Measurements from ENCODE around the gene HMCN2. TPM values are rescaled to one million over a fixed set of nuclear protein-coding genes. Genes with fewer than 3 reads are reported as not detected.

HMCN2 gene
- total and polyA plus RNA-seq, 2 of the 4 experiments (the other 2 are of a cell fraction), result 0.02 TPM; not detected in 1

DNA sequence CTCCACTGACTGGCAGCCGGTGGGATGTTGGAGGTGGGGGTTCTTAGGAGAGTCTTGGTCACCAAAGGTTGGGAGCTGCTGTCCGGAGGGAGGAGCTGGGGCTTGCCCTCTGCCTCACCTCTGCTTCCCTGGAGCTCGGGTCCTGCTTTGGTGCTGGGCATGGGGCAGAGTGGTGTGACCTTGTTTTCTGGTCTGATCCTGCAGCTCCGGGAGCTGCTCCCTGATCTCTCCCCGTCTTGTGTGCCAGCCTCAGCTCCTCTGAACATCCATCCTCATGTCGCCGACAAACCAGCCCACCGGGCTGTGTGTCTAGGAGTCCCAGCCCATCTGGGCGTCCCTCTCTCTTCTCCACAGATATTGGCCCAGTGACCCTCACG lies 18.7 kb downstream of the HMCN2 start:
- ATAC-seq (ENCODE audit: low read depth), result no peak
- Histone ChIP-seq H3K4me3 (ENCODE audit: insufficient read depth, low read depth, low read length) (no peak overlapping the region), H3K9ac (ENCODE audit: low read depth, low read length) (no peak overlapping the region), H3K4me2 (ENCODE audit: low read depth, low read length) (no peak overlapping the region), H3K27ac (ENCODE audit: insufficient read depth, low read length) (no peak overlapping the region), H3K36me3 (ENCODE audit: control insufficient read depth, insufficient read depth, low read length) (no peaks in the 10 kb centered on the region), H3K9me1 (ENCODE audit: insufficient read depth, low read length) (peaks cover 3% of the 10 kb centered on the region), H3K4ac (ENCODE audit: low read depth, low read length) (no peak overlapping the region), H3K56ac (ENCODE audit: extremely low read depth, insufficient read depth, low read length) (no peak overlapping the region), H3K23ac (ENCODE audit: low read depth, low read length) (no peak overlapping the region), H2AK5ac (ENCODE audit: low read depth, low read length) (no peak overlapping the region), H3K9me3 (ENCODE audit: control insufficient read depth, insufficient read depth, low read length) (no peaks in the 10 kb centered on the region; the same call in 1 of the 2 replicates), H2BK5ac (ENCODE audit: low read depth, low read length, poor library complexity, severe bottlenecking) (no peak overlapping the region), H4K20me1 (ENCODE audit: insufficient read depth, low read length) (no peaks in the 10 kb centered on the region), H2AK9ac (replicated peaks; ENCODE audit: low read depth, low read length, poor library complexity) (no peak overlapping the region), H2BK120ac (ENCODE audit: low read depth, low read length) (no peak overlapping the region), H3K79me1 (ENCODE audit: low read depth in 1 of 2, low read length in 2 of 2) (no peaks in the 10 kb centered on the region), H3K4me1 (ENCODE audit: control insufficient read depth, insufficient read depth, low read length) (peaks cover 3% of the 10 kb centered on the region; the same call in 1 of the 2 replicates), H4K91ac (ENCODE audit: insufficient read depth, low read depth, low read length) (no peak overlapping the region), H4K5ac (ENCODE audit: low read depth, low read length) (no peak overlapping the region), H3K18ac (ENCODE audit: low read depth, low read length) (no peak overlapping the region), H2BK20ac (ENCODE audit: low read depth, low read length) (no peak overlapping the region), H2AFZ (replicated peaks; ENCODE audit: low read length, poor library complexity) (no peak overlapping the region), H3K14ac (replicated peaks; ENCODE audit: low read depth, low read length) (no peak overlapping the region), H4K8ac (ENCODE audit: low read depth in 2 of 2, low read length in 2 of 2) (no peak overlapping the region), H3K27me3 (ENCODE audit: control insufficient read depth, insufficient read depth, low read length) (peaks cover 75% of the 10 kb centered on the region), H2BK15ac (ENCODE audit: low read depth, low read length) (no peak overlapping the region)
- in situ Hi-C loops (cut with MboI; ENCODE audit: low sequenced_read_pairs), result no loop called here
- ChIA-PET CTCF (interaction anchor here (0.6 kb wide), 1 partner anchor 360 kb away, joined by 5 read pairs; no protein-coding TSS in a partner anchor), POLR2A (ENCODE audit: unreplicated experiment) (no interaction called here)
- dilution Hi-C loops (cut with HindIII; ENCODE audit: low sequenced_read_pairs, unreplicated experiment), result no loop called here
- no TSS peak for BruUV-seq (replicated peaks)
- TF ChIP-seq MAZ (IDR thresholded peaks at IDR 0.05; ENCODE audit: borderline replicate concordance, low read depth, low read length) (no peak), CHD1 (IDR thresholded peaks at IDR 0.05; ENCODE audit: low read depth, low read length) (no peak), MAFK (IDR thresholded peaks at IDR 0.05; ENCODE audit: low read depth, low read length) (no peak), POLR2A (IDR thresholded peaks at IDR 0.05; ENCODE audit: low read depth, low read length) (no peak), MXI1 (IDR thresholded peaks at IDR 0.05; ENCODE audit: borderline replicate concordance, low read depth, low read length) (no peak), SMC3 (IDR thresholded peaks at IDR 0.05; ENCODE audit: low read depth, low read length) (no peak), RCOR1 (IDR thresholded peaks at IDR 0.05; ENCODE audit: insufficient replicate concordance, low read length) (no peak), NFE2L2 (IDR thresholded peaks at IDR 0.05; ENCODE audit: low read depth, low read length) (no peak), CEBPB (IDR thresholded peaks at IDR 0.05; ENCODE audit: low read depth, low read length) (no peak), RAD21 (IDR thresholded peaks at IDR 0.05; ENCODE audit: low read length) (no peak), RFX5 (IDR thresholded peaks at IDR 0.05; ENCODE audit: low read depth, low read length) (no peak), BHLHE40 (IDR thresholded peaks at IDR 0.05; ENCODE audit: low read depth, low read length) (no peak), FOS (IDR thresholded peaks at IDR 0.05; ENCODE audit: low read depth, low read length) (no peak)
- TF ChIP-seq, protein P1, sequence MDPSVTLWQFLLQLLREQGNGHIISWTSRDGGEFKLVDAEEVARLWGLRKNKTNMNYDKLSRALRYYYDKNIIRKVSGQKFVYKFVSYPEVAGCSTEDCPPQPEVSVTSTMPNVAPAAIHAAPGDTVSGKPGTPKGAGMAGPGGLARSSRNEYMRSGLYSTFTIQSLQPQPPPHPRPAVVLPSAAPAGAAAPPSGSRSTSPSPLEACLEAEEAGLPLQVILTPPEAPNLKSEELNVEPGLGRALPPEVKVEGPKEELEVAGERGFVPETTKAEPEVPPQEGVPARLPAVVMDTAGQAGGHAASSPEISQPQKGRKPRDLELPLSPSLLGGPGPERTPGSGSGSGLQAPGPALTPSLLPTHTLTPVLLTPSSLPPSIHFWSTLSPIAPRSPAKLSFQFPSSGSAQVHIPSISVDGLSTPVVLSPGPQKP (IDR thresholded peaks at IDR 0.05; ENCODE audit: borderline replicate concordance, low read depth, low read length), result no peak
- TF ChIP-seq, protein P2, sequence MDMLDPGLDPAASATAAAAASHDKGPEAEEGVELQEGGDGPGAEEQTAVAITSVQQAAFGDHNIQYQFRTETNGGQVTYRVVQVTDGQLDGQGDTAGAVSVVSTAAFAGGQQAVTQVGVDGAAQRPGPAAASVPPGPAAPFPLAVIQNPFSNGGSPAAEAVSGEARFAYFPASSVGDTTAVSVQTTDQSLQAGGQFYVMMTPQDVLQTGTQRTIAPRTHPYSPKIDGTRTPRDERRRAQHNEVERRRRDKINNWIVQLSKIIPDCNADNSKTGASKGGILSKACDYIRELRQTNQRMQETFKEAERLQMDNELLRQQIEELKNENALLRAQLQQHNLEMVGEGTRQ (IDR thresholded peaks at IDR 0.05; ENCODE audit: low read depth, low read length), result no peak
- TF ChIP-seq, protein P3, sequence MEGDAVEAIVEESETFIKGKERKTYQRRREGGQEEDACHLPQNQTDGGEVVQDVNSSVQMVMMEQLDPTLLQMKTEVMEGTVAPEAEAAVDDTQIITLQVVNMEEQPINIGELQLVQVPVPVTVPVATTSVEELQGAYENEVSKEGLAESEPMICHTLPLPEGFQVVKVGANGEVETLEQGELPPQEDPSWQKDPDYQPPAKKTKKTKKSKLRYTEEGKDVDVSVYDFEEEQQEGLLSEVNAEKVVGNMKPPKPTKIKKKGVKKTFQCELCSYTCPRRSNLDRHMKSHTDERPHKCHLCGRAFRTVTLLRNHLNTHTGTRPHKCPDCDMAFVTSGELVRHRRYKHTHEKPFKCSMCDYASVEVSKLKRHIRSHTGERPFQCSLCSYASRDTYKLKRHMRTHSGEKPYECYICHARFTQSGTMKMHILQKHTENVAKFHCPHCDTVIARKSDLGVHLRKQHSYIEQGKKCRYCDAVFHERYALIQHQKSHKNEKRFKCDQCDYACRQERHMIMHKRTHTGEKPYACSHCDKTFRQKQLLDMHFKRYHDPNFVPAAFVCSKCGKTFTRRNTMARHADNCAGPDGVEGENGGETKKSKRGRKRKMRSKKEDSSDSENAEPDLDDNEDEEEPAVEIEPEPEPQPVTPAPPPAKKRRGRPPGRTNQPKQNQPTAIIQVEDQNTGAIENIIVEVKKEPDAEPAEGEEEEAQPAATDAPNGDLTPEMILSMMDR (conservative IDR thresholded peaks at IDR 0.05; ENCODE audit: low read depth, low read length), result no peak
- WGBS, 2 experiments (ENCODE audit: extremely low coverage in 2 of 2, insufficient read length in 1 of 2), result 67% methylated on average over 5 of the region's 10 CpGs; no CpG with 5 or more reads in 1 of the 2 experiments
- intact Hi-C loops (cut with micrococcal nuclease), result no loop called here
- no peak for DNase-seq
